CD4-positive, alpha-beta T cell treated with Interferon gamma for 1 hour (primary cell): ENCODE measurements around the gene PLEKHA7.
"Not testable (repeated sequence)": the region's sequence is repeated elsewhere in the genome, so short reads cannot be mapped to it uniquely, and the experiment has no call there.

ENCODE experiments used
- DNase-seq: peaks from one replicate; pipeline ENCODE4 v3.0.0-alpha.2; 2020

PLEKHA7 gene

GRCh38 chr11:16941935-16942334, 72.3 kb downstream of the PLEKHA7 start:
- DNase-seq, result no peak

GRCh38 chr11:16938061-16938460, 76.2 kb downstream of the PLEKHA7 start:
- DNase-seq, result no peak

DNA sequence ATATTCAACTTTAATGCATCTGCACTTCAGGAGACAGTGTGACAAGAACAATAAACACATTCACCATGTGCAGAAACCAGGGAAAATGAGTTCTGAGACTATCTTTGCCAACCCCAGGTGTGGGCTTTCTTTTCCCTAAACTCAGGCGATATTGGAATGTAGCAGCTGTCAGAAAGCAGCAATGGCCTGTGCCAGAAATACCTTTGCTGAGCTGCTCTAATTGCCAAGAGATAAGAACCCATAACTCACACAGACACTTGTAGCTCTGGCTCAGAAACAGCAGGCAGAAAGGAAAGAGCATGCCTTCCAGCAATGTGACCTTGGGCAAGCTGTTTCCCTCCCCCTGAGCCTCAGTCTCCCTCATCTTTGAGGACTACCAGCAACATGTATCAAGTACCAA, 77.6 kb downstream of the PLEKHA7 start:
- DNase-seq, result no peak

DNA sequence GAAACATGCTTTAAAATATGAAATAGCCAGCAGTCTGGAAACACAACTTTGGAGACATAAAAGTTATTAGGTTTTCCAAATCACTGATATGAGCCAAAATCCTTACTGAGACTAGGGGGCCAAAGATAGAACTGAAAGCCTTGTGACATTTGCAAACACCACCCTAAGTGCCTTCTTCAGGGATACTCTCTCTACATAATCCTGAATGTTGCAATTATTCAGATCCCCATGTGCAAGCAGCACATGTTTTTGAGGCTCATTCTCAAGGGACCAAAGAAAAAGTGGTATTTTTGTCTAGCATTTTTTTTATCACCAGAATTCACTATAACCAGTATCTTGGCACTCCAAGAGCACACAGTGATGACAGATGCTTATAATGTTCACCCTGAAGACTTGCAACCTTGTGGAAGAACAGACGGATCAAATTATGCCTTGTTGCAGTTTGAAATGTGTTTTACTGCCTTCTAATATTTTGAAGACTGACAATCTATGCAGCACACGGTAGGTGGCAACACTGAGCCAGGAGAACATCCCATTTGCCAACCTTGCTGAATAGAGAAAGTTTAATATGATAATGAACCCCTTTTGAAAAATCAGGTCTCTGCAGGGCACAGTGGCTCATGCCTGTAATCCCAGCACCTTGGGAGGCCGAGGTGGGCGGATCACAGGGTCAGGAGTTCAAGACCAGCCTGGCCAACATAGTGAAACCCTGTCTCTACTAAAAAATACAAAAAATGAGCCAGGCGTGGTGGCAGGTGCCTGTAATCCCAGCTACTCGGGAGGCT, 78.5 kb downstream of the PLEKHA7 start:
- DNase-seq, result no peak

DNA sequence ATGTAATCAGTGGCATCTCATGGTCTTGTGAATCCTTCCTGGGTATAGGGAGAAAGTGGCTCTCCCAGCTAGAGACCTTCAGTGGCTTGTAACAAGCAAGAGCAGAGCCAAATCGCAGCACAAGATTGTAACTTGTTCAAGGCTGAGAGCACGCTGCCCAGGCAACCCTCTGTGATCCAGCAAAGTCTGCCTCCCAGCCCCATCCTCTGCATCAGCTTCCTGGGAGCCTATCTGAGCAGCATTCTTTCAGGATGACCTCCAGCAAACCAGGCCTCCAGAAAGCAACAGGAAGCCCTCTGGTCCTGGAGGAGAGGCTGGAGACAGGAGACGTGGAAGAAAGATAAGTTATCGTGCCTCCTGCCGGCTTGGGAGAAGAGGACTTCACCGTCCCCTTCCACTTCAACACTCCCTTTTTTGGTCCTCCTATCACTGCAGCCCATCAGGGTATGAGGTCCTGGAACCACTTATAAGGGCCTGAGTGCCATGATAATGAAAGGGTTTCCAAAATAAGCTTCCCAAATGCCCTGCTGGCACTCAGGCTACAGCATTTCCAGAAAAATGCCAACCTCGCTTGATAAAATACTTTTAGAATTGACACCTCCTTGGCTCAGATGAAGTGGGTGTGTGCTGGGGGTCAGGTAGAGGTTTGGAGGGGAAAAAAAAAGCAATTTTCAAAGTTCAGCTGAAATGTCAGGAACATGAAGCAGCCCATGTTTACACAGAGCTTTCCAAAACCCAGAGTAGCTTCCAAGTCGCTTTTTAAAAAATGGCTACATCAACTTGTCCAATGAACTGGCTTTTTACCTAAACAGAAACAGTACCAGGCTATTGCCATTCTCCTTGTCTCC, 80.2 kb downstream of the PLEKHA7 start:
- no peak for DNase-seq

GRCh38 chr11:16933291-16933690, 80.9 kb downstream of the PLEKHA7 start:
- DNase-seq, result no peak

- DNase-seq, result no peak
Measured at GRCh38 chr11:16928044-16928443, 86.2 kb downstream of the PLEKHA7 start.

GRCh38 chr11:16926883-16927626, 87.2 kb downstream of the PLEKHA7 start:
- DNase-seq, result no peak

GRCh38 chr11:16925561-16926065, 88.6 kb downstream of the PLEKHA7 start:
- no peak for DNase-seq

- no peak for DNase-seq
Measured at GRCh38 chr11:16924826-16925560, 89.2 kb downstream of the PLEKHA7 start.

- DNase-seq, result no peak
Measured at GRCh38 chr11:16924462-16924825, 89.8 kb downstream of the PLEKHA7 start.

- DNase-seq, result no peak
Measured at GRCh38 chr11:16923987-16924386, 90.2 kb downstream of the PLEKHA7 start.

DNA sequence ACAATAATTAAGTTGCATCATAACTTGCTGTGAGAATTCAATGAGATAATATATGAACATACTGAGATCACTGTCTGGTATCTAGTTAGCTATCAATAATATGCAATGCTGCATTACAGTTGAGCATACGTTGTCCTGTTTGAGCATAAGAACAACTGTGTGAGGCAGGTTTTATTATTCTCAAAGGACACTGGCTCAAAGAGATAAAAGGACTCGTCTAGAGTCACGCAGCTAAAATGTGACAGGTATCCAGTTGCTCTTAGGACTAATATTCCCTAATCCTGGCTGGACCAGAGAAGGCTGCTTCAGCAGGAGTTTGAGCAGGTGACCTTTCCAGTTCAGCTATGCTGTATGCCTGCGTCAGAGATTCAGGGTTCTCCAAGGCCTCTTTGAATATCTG, 92.5 kb downstream of the PLEKHA7 start:
- no peak for DNase-seq

GRCh38 chr11:16921019-16921418, 93.2 kb downstream of the PLEKHA7 start:
- no peak for DNase-seq

- DNase-seq, result no peak
Measured at GRCh38 chr11:16920559-16920958, 93.7 kb downstream of the PLEKHA7 start.

DNA sequence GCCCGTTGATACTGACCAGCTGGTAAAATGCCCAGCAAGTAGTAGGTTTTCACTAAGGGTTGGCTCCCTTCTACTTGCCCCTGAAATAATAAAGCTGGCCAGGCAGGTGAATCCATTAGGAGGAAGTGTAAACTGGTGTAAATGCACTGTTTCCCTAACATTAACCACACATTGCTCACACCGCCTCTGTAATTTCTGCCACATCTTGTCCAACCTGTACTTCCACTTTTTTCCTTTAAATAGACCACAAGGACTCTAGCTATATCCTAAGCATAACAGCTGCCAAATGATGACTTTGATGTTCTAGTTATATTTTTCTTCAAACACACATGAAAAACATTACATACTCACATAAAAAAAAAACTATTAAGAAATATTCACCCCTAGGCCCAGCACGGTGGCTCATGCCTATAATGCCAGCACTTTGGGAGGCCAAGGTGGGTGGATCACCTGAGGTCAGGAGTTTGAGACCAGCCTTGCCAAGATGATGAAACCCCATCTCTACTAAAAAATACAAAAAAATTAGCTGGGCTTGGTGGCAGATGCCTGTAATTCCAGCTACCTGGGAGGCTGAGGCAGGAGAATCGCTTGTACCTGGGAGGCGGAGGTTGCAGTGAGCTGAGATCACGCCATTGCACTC, 95.6 kb downstream of the PLEKHA7 start:
- DNase-seq, result not testable (repeated sequence)

DNA sequence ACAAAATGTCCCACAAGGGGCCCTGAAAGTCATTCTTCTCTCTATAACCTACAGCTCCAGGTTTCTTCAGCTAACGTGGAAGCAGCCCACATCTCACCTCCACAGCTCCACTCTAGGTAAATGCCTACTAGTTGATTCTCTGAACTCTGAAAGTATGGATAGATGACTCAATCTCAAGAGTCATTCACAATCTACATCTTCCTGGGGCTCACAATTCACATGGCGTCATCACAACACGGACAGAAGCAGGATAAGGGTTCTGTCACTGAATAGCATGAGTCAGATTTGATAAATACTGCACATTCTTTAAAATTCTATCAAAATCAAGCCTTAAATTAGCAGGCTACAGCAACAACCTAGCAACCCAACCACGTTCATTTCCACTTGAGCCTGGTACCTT, 96.3 kb downstream of the PLEKHA7 start:
- DNase-seq, result no peak

DNA sequence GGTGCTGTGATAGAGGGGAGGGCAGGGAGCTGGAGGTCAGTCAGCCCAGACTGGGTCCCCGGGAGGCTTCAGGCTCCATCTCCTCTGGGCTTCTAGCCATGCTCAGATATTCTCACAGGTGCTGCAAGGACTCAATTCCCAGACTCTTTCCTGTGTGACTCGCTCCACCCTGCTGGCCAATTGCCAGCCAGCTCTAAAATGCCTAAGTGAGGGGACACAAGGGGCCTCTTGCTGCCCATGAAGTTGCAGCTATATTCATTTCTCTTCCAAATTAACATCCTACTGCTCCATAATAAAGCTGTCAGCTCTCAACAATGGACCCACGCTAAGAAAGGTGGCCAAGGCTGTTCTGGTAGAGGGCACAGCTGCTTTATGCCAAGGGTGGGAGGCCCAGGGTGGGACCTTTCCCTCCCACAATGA, 101.5 kb downstream of the PLEKHA7 start:
- no peak for DNase-seq

DNA sequence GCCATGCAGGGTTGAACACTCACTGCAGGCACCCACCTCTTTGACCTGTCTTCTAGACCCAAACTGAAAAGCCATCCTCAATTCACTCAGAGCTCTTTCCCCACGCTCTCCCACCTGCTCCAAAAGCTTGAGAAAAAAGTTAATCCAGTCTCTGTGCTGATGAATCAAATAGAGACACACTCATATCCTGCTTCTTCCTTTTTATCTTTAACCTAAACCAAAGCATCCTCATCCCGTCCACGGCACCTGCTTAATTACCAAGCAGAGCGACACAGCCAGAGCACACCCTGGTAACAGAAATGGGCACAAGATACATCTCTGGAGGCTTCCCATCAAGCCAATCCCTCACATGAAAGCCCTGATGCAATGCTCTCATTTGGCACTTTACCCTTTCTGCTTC, 102.6 kb downstream of the PLEKHA7 start:
- DNase-seq, result no peak

DNA sequence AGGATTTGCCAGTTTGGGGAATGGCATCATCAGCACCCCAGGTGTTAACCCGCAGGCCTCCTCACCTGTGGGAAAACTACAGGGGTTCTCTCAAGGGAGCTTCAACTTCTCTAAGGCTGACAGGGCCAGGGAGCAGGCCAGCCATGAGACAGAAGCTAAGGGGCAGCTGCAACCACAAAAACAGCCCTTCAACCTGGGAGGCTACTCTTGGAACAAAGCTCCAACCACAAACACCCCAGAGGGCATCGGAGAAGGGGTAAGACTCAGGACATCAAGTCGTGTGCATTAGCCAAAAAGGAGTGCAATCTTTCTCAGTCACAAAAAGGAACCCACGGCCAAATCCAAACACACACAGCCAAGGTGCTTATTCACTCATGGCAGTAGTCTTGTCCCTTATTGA, 103.0 kb downstream of the PLEKHA7 start:
- DNase-seq, result no peak

DNA sequence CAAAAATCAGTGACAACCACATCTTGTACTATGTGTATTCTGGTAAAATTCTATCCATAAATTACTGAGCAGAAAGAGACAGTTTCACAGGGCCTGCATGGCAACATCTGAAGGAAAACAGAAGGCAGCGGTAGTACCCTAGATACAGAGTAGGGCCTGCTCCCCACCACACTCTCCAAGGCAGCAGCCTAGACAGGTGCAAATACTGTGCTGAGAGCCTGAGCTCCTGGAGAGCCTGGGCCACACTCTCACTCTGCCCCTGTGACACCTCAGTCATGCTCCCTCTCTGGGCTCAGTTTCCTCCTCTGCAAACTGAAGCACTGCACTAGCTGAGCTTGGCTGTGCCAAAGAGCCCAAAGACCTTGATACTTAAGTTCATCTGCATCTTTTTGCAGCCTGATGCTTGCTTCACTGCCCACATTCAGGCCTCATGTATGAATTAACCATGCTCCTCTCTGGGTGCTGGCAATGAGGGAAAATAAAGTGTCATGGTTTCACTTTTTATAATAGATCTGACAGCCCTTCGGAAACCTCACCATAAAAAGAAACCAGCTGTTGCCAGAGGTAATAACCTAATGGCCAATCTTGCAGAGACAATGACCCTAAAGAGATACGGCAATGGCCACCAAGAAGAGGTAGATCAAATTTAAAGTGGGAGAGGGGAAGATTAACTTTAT, 104.7 kb downstream of the PLEKHA7 start:
- no peak for DNase-seq

DNA sequence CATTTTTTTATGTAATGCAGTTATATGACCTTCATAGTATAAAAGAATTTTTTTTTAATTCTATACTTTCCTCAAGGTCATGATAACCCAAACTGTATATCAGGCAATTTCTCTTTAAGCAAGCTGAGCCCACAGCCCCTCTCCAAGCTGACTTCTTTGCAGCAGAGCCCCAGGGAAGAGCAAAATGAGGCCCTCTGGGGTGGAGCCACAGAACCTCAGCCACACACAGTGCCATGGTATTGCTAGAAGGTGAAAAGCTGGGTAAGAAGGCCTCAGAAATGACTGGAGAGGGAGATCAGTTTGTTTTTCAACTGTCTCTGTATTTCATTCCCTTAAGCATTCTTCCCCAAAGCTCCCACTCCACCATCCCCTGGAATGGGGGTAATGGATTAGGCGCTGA, 108.8 kb downstream of the PLEKHA7 start:
- DNase-seq, result no peak
